ENCODE results near the gene KCNH2. TPM values are rescaled to one million over a fixed set of nuclear protein-coding genes. Genes with fewer than 3 reads are reported as not detected.

The KCNH2 gene
- polyA plus RNA-seq, 1 of the 3 experiments (the other 2 are of a cell fraction) = 2.2 TPM

- Histone ChIP-seq H3K4me2 (no peak overlapping the region), H3K4me3 (ENCODE audit: low read depth in 2 of 2, low read length in 1 of 2) (no peak overlapping the region), H3K9ac (no peak overlapping the region), H3F3A (replicated peaks; ENCODE audit: insufficient read depth) (no peaks in the 10 kb centered on the region), H3K9me2 (no peaks in the 10 kb centered on the region), H3K27me3 (ENCODE audit: insufficient read depth) (0 out of 2 replicates have a peak, but pooled peaks cover 14% of the 10 kb centered on the region), H2AFZ (ENCODE audit: low read depth) (no peak overlapping the region), H3K79me2 (ENCODE audit: insufficient read depth) (no peaks in the 10 kb centered on the region), H3K36me3 (replicated peaks in 1 of 2; ENCODE audit: control insufficient read depth in 1 of 2, insufficient read depth in 2 of 2, low read length in 1 of 2) (no peaks in the 10 kb centered on the region), H3K9me3 (no peaks in the 10 kb centered on the region), H3K27ac (ENCODE audit: low read depth in 2 of 2, low read length in 1 of 2) (no peak overlapping the region), H3K4me1 (ENCODE audit: control insufficient read depth in 1 of 2, insufficient read depth in 2 of 2, low read depth in 1 of 2, low read length in 1 of 2) (peaks cover 0 to 16% of the 10 kb centered on the region in 2 experiments; a peak in 2 of 4 replicates), H4K20me1 (ENCODE audit: insufficient read depth) (no peaks in the 10 kb centered on the region)
- 79% methylated on average over 6 of the region's 6 CpGs for WGBS (ENCODE audit: low lambda C conversion rate)
- DNase-seq = no peak
- TF ChIP-seq CTCF (IDR thresholded peaks at IDR 0.05) (no peak), TEAD4 (IDR thresholded peaks at IDR 0.05; ENCODE audit: borderline replicate concordance, insufficient read depth) (no peak), RFX5 (IDR thresholded peaks at IDR 0.05; ENCODE audit: low read length) (no peak)
- ChIA-PET CTCF (interaction anchor here (0.6 to 8.0 kb wide), 7 partner anchors 10 to 58 kb away, joined by 3 to 86 read pairs (median 5); no protein-coding TSS in a partner anchor), POLR2A (no interaction called here)
Measured at GRCh38 chr7:150927157-150927955, 50.8 kb downstream of the KCNH2 start.

GRCh38 chr7:150926066-150926465, 52.1 kb downstream of the KCNH2 start:
- no peak overlapping the region for H3K9ac ChIP-seq
- DNase-seq = no peak
- no peak overlapping the region for H2AFZ ChIP-seq (ENCODE audit: low read depth)
- WGBS (ENCODE audit: low lambda C conversion rate) = 51% methylated on average over 7 of the region's 7 CpGs
- TF ChIP-seq FOXM1 (IDR thresholded peaks at IDR 0.05; ENCODE audit: low read depth) = no peak
- no peak for TF ChIP-seq FOSL2 (IDR thresholded peaks at IDR 0.05; ENCODE audit: borderline replicate concordance, low read depth)
- no peak for TF ChIP-seq RCOR1 (IDR thresholded peaks at IDR 0.05; ENCODE audit: low read length)
- no peak for TF ChIP-seq RAD21 (IDR thresholded peaks at IDR 0.05; ENCODE audit: low read length)
- TF ChIP-seq MXI1 (IDR thresholded peaks at IDR 0.05; ENCODE audit: low read depth, low read length) = no peak
- TF ChIP-seq EP300 (IDR thresholded peaks at IDR 0.05; ENCODE audit: borderline replicate concordance in 1 of 2, low read depth in 1 of 2, low read length in 1 of 2) = no peak
- TF ChIP-seq POLR2AphosphoS5 (IDR thresholded peaks at IDR 0.05; ENCODE audit: low read depth, low read length) = no peak
- no peak for TF ChIP-seq MAX (IDR thresholded peaks at IDR 0.05; ENCODE audit: low read depth)
- no peaks in the 10 kb centered on the region for H3F3A ChIP-seq (replicated peaks; ENCODE audit: insufficient read depth)
- H3K36me3 ChIP-seq (replicated peaks in 1 of 2; ENCODE audit: control insufficient read depth in 1 of 2, insufficient read depth in 2 of 2, low read length in 1 of 2) = no peaks in the 10 kb centered on the region
- H3K9me3 ChIP-seq = no peaks in the 10 kb centered on the region
- no peak overlapping the region for H3K4me3 ChIP-seq (ENCODE audit: low read depth in 2 of 2, low read length in 1 of 2)
- H3K4me1 ChIP-seq (ENCODE audit: control insufficient read depth in 1 of 2, insufficient read depth in 2 of 2, low read depth in 1 of 2, low read length in 1 of 2) = peaks cover 0 to 5% of the 10 kb centered on the region in 2 experiments; a peak in 1 of 4 replicates
- no peaks in the 10 kb centered on the region for H4K20me1 ChIP-seq (ENCODE audit: insufficient read depth)
- POLR2A ChIA-PET = no interaction called here
- H3K27ac ChIP-seq (ENCODE audit: low read depth in 2 of 2, low read length in 1 of 2) = no peak overlapping the region
- CTCF ChIA-PET = interaction anchor here (0.9 to 2.4 kb wide), 6 partner anchors 16 to 60 kb away, joined by 3 to 13 read pairs (median 4); no protein-coding TSS in a partner anchor
- H3K4me2 ChIP-seq = no peak overlapping the region
- peaks cover 4% of the 10 kb centered on the region; the same call in 1 of the 2 replicates for H3K27me3 ChIP-seq (ENCODE audit: insufficient read depth)
- H3K79me2 ChIP-seq (ENCODE audit: insufficient read depth) = no peaks in the 10 kb centered on the region
- no peaks in the 10 kb centered on the region for H3K9me2 ChIP-seq
